LNCaP clone FGC (cell line): ENCODE measurements around the gene RYR3.

ENCODE experiments used
- DNase-seq: peaks from one replicate; pipeline ENCODE4 v3.0.0-alpha.2; 2011; ENCODE audit warnings: low read depth
- H3K4me3 ChIP-seq: 2 replicates; pipeline ENCODE4 v1.5.1; 2011; ENCODE audit warnings: mild to moderate bottlenecking, low read depth, low read length, control low read depth
- CTCF ChIP-seq: IDR thresholded peaks from 2 replicates; pipeline ENCODE4 v1.5.1; 2012; ENCODE audit warnings: mild to moderate bottlenecking; ENCODE audit not compliant: control insufficient read depth, insufficient read depth; ENCODE audit errors: extremely low read depth

RYR3 gene

GRCh38 chr15:33646744-33647143 lies 336.0 kb downstream of the RYR3 start:
- H3K4me3 ChIP-seq, result no peak overlapping the region
- DNase-seq, result no peak
- no peak for TF ChIP-seq CTCF

GRCh38 chr15:33649217-33649933 lies 338.6 kb downstream of the RYR3 start:
- H3K4me3 ChIP-seq, result no peak overlapping the region
- no peak for TF ChIP-seq CTCF
- DNase-seq, result no peak

DNA sequence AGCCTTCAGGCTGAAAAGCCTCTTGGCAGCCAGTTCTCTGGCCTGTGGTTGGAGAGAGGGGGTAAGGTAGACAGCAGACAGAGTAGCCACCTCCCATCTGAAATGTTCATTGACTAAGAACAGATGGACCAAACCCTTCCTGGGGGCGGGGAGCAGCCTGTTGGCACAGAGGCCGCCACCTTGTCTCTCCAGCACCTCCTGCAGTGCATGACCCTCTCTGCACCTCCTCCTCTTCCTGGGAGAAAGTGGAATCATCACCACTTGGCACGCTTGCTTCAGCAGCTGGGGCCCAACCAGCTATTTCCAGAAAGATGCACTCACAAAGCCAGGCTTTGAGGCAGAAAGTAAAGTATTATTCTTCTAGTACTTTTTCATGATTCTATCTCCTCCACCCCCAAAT lies 344.1 kb downstream of the RYR3 start:
- no peak for DNase-seq
- H3K4me3 ChIP-seq, result no peak overlapping the region
- no peak for TF ChIP-seq CTCF

- H3K4me3 ChIP-seq, result no peak overlapping the region
- no peak for TF ChIP-seq CTCF
- no peak for DNase-seq
Measured at GRCh38 chr15:33655488-33655887, 344.7 kb downstream of the RYR3 start.

- H3K4me3 ChIP-seq, result no peak overlapping the region
- DNase-seq, result no peak
- no peak for TF ChIP-seq CTCF
Measured at GRCh38 chr15:33656168-33656567, 345.4 kb downstream of the RYR3 start.

DNA sequence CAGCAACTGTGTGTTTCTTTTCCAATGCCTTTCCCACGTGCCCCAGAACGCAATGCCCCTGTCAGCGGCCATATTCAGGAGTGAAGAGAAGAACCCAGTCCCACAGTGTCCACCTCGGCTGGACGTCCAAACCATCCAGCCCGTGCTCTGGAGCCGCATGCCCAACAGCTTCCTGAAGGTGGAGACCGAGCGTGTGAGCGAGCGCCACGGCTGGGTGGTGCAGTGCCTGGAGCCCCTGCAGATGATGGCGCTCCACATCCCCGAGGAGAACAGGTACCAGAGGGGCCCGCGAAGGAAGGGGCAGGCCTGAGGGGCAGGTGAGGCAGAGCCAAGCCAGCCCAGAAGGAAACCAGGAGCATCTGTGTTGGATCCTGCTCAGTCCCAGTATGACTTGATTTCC lies 349.4 kb downstream of the RYR3 start:
- no peak for TF ChIP-seq CTCF
- no peak for DNase-seq
- H3K4me3 ChIP-seq, result no peak overlapping the region

- TF ChIP-seq CTCF, result no peak
- no peak overlapping the region for H3K4me3 ChIP-seq
- no peak for DNase-seq
Measured at GRCh38 chr15:33662014-33662413, 351.2 kb downstream of the RYR3 start.
